HG03175 (cell line): ENCODE data around the gene SRSF2.
"Not testable (repeated sequence)": the region's sequence is repeated elsewhere in the genome, so short reads cannot be mapped to it uniquely, and the experiment has no call there.

Experiments
- ATAC-seq: cut with Tn5 transposase; IDR thresholded peaks from one replicate; pipeline ENCODE4 v1.9.1; 2021; ENCODE audit warnings: mild to moderate bottlenecking, moderate library complexity; ENCODE audit not compliant: unreplicated experiment

Gene SRSF2

DNA sequence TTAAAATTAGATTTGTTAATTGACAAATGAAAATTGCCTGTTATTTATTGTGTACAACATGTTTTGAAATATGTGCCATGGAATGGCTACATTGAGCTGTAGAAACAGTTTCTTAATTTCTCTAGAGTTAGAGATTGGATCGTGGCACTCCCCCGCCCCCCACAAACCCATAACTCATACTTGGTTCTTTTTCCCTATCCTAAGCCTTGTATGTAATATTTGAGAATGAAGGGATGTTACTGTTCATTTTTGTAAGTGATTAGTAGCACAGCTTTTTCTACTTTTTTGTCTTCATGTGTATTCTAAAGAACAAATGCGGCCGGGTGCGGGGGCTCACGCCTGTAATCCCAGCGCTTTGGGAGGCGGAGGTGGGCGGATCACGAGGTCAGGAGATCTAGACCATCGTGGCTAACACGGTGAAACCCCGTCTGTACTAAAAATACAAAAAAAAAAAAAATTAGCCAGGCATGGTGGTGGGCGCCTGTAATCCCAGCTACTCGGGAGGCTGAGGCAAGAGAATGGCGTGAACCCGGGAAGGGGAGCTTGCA, 2.5 kb upstream of the SRSF2 start:
- ATAC-seq = not testable (repeated sequence)

DNA sequence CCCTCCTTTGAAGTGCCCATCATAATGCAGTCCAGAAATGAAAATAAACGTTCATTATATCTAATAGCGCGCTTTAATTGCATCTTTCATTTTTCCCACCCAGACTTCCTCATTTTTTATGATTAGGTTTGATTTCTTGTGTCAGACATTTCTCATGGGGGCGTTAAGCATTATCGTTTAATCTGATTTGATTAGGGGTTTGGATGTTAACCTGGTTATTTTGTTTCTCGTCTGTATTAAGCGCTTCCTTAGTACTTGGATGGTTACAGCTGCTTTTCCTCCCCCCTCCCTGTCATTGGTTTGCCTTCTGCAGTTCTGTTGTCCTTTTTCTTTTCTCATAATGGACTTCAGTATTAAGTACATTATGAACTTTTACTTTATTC, 1.3 kb upstream of the SRSF2 start:
- no peak for ATAC-seq

DNA sequence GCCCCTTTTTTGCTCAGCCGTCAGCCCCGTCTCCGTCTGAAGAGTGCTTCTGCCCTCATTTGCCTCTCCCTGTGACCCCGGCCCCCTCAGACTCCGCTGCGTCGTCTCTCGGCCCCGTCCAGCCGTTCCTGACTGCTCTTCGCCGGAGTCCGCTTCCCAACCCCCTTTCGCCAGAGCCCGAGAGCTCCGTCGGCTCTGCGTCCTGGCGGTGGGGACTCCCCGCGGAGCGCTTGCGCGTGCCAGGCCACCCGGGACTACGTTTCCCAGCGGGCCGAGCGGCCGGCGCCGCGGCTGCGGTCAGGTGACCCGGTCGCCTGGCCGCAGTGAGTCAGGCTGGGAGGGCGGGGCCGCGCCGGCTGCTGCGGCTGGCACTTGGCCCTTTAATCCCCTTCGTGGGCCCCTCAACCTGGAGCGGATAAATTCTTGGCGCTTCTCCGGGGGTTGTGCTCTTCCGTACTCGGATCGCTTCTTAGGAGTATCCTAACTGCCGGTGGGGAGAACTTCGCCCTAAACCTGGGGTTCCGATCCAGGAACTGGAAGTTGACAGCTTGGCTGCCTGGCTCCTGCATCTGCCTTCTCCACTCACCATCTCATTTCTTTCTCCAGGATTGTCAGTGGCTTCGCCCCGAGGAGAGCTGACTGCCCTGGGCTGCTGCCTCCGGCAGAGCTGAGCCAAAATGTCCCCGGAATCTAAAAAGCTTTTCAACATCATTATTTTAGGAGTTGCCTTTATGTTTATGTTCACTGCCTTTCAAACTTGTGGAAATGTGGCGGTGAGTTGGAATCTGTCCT, 741 bp upstream of the SRSF2 start, which contains the start of gene MFSD11:
Gene MFSD11, plus strand, starts transcription at position 444 of the 792 bp plus-strand sequence. Its CDS starts 234 bp downstream, at position 678.
- peak; percentile 52 for ATAC-seq

DNA sequence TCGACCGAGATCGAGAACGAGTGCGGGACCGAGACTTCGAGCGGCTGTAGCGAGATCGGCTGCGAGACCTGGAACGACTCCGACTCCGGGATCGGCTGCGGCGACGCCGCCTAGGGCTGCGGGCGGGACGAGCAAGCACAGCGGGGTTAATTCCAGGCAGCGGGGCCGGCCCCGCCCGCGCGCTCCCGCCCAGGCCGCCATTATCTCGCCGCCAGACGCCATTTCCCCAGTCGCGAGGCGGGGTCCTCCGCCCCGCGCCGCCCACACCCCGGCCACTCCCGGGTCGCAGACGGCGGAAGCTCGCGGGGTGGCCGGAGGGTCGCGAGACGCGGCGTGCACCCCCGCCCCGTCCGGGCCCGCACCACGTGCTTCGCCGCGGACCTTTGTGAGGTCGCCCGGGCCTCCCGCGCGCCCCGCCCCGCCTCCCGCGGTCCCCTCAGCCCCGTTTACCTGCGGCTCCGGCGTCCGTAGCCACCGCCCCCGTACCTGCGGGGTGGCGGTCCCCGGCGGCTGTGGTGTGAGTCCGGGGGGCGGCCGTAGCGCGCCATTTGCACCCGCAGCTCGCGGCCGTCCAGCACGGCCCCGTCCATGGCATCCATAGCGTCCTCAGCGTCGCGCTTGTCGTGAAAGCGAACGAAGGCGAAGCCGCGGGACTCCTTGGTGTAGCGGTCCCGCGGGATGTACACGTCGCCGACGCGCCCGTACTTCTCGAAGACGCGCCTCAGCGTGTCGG, 616 bp downstream of the SRSF2 start:
- peak; percentile 14 for ATAC-seq

DNA sequence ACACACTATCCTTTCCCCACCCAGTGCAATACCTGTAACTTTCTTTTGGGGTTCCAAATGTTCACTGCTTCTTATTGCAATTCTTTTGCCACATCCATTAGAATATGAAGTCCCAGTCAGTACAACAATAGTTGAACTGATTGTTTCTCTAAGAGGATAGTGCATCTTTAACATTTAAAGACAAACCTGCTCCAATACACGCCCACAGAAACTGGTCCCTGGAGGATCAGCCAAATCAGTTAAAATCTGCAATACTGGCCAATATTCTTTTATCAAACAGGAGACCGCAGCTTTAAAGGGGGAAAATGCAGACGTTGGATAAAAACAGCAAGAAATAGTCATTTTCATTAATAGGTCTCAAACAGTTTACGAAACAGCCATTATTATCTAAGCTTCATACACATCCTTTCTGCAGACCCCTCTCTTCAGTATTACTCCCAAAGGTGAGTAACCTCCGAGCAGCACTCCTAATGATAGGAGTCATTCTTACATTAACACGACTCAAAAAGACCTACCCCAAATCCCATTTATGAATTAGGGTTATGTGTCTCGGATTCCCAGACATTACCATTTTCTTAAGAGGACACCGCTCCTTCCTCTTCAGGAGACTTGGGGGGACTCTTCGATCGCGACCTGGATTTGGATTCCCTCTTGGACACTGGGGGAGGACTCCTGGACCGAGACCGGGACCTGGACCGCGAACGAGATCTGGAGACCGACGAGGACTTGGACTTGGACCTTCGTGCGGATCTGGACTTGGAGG, 1.4 kb downstream of the SRSF2 start:
- ATAC-seq = no peak

DNA sequence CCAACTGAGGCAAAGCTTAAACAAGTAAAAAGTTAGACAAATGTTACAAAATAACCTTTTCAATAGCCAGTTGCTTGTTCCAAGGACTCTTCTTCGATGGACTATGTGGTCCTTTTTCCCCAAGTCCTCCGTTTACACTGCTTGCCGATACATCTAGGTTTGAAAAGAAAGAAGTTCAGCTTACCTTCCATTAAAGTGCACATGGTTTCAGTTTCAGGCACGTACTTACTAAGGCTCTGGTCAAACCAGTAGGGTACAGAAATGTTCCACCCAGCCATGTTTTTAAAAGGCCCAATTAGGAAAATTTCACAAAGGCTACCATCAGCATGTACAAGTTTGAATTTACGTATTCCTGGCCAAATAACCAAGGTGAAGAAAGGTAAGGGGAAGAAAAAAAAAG, 2.1 kb downstream of the SRSF2 start:
- ATAC-seq = no peak

DNA sequence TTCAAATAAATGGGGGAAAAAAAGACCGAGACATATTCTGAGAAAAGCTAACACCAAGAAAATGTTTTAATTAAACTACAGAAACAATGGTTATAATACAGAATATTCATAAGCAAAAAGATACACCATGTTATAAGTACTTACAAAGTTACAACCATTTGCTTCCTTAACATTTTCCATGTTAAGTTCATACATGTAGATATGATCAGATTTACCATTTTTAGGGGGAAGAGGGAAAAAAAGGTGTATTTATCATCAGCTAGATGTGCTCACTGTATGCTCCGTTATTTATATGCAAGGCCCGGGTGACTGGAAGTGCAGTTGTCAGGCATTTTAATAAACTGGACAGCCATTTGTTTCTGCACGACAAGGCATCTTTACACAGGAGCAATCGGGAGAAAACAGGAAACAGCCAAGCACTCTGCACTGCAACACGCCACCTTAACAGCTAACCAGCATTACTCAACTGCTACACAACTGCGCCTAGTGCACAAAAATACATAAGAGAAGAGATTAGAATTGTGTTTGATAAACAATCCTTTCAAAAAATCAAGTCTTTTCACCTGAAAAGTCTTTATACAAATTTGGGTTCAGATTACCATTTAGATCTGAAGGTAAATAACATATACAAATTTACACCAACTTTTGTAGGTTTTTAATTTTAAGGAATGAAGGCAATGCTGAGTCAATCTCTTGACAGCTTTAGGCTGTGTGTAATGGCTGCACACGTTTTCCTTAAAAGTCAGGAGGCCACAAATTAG, 2.9 kb downstream of the SRSF2 start:
- ATAC-seq = no peak

DNA sequence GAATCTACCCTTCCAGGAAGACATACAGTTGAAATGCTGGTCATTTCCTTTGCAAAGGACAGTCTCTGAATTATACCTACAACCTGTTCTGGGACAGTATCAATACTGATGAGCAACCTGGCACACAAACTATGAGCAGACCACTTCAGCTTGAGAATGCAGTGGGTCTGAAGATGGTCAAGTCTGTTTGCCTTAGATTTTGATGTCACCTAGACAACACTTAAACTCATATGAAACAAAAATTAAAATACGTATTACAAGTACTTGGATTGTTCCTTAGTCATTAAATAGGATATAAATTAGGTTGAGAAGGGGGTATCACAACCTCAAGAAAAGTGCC, 3.5 kb downstream of the SRSF2 start:
- ATAC-seq = no peak

DNA sequence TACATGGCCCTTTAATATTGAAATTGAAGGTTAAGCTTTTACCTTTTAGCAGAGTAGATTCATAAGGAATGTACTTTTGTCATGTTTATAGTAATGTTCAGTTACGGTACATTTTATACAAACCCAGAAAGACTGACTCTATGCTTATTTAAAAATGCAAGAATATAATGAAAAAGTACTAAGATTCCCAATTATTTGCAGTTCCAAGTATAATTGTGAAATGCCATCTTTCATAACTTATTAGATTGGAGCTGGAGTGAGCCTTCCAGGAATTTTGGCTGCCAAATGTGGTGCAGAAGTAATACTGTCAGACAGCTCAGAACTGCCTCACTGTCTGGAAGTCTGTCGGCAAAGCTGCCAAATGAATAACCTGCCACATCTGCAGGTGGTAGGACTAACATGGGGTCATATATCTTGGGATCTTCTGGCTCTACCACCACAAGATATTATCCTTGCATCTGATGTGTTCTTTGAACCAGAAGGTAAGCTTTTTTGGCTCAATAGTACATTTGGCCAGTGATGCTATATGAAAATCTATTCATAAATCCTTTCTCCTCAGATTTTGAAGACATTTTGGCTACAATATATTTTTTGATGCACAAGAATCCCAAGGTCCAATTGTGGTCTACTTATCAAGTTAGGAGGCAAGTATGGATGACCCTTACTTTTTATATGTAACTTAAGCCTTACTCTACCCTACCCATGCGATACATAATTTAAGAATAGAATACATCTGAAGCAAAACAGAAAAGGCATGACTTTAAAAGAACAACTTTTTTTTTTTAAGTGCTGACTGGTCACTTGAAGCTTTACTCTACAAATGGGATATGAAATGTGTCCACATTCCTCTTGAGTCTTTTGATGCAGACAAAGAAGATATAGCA, 4.2 kb downstream of the SRSF2 start:
- ATAC-seq = no peak

DNA sequence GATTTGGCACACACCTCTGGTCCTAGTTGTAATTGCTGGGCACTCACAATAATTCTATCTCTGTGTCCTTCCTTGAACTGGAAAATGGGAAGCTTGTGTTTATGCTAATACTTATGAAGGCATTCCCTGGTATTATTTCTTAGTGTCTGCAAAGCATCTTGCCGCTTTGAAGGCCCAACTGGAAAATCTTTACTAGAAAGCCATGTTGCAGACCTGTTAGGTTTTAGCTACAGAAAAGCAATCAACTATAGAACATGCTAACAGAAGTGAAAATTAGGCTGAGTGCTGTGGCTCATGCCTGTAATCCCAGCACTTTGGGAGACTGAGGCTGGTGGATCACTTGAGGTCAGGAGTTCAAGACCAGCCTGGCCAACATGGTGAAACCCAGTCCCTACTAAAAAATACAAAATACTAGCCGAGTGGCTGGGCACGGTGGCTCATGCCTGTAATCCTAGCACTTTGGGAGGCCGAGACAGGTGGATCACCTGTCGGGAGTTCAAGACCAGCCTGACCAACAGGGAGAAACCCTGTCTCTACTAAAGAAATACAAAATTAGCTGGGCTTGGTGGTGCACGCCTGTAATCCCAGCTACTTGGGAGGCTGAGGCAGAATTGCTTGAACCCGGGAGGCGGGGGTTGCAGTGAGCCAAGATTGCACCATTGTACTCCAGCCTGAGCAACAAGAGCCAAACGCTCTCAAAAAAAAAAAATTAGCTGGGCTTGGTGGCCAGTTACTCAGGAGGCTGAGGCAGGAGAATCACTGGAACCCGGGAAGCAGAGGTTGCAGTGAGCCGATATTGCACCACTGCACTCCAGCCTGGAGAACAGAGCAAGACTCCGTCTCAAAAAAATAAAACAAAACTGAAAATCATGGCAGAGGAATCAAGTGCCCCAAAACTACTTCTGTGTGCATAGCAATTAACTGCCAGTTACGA, 5.1 kb downstream of the SRSF2 start:
- not testable (repeated sequence) for ATAC-seq

DNA sequence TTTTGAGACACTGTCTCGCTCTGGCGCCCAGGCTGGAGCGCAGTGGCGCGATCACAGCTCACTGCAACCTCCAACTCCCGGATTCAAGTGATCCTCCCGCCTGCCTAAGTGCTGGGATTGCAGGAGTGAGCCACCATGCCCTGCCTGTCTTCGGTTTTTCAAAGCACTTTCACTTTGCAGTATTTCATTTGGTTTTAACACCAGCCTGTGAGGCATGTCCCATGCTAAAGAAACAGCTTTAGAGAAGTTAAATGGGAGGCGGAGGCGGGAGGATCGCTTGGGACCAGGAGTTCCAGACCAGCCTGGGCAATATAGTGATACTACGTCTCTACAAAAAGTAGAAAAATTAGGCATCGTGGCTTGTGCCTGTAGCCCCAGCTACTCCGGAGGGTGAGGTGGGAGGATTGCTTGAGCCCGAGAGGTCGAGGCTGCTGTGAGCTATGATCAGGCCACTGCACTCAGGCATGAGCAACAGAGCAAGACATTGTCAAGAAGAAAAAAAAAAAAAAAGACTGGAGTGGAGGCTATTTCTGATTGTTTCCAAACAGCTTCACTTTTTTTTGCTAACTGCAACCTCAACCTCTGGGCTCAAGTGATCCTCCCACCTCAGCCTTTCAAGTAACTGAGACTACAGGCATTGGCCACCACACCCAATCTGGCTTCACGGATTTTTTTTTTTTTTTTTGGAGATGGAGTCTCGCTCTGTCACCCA, 9.2 kb downstream of the SRSF2 start:
- no peak for ATAC-seq

DNA sequence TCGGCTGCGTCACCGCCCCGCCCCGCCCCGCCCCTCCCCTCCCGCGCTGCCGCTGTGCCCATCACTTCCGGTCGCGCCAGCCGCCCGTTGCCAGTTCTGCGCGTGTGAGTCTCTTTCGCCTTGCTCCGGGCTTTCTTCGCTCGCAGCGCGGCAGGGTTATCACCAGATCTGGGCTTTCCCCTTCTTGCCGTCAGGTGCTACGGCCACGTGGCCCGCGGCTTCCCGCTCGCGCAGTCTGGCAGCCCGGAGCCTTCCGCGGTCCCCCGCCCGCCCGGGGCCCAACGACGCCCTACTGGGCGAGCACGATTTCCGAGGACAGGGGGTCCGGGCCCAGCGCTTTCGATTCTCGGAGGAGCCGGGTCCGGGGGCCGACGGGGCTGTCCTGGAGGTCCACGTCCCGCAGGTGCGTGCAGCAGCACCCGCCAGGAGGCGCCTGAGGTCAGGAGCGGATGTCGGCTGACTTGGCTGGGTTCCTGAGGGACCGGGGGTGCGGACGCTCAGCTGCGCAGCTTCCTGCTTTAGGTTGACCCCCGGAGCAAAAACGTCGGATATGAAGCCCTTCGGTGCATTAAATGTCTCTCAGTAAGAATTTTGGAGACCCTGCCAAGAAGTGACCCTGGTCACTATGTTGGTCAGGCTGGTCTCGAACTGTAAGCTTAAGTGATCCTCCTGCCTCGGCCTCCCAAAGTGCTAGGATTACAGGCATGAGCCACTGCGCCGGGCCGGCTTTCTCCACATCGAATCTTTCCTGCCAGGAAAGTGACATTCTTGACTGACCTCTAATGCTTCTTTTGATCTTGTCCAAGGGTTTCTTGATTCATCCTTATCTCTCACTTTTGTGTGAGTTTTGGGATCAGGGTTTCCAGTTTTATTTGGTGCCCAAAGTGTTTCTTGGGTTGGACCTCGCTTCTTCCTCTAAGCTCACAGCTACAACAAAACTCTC, 10.1 kb downstream of the SRSF2 start, which contains the start of gene METTL23:
Gene METTL23, plus strand, starts transcription at position 64 of the 943 bp plus-strand sequence. CDS start 2,872 bp downstream, outside the sequence.
- ATAC-seq = peak; percentile 42

DNA sequence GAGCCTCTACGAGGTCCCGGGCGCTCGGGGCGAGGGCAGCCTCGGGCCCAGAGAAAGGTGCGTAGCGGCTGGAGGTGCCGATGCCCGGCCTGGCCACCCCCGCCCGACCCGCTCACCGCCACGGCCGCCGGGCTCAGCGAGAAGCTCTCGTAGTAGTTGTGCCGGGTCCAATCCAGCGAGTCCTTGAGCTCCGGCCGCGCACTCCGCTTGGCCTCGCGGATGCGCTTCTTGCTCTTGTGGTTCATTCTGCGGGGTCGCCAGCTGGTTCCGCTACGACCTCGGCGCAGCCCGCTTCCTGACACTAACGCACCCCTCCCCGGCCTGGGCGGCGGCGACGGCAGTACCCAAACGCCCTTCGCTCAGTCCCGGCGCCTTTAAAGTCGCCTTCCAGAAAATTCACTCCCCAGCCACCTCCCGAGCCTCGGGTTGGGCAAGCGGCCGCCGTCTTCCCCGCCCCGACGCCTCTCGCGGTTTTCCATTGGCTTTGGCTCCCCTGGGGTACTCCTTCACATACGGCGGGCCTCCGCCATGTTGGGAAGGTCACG, 10.8 kb downstream of the SRSF2 start, which contains the start of gene JMJD6:
Gene JMJD6, minus strand, starts transcription at position 376 of the 545 bp plus-strand sequence. Its CDS starts 131 bp downstream, at position 245.
- peak; percentile 78 for ATAC-seq

DNA sequence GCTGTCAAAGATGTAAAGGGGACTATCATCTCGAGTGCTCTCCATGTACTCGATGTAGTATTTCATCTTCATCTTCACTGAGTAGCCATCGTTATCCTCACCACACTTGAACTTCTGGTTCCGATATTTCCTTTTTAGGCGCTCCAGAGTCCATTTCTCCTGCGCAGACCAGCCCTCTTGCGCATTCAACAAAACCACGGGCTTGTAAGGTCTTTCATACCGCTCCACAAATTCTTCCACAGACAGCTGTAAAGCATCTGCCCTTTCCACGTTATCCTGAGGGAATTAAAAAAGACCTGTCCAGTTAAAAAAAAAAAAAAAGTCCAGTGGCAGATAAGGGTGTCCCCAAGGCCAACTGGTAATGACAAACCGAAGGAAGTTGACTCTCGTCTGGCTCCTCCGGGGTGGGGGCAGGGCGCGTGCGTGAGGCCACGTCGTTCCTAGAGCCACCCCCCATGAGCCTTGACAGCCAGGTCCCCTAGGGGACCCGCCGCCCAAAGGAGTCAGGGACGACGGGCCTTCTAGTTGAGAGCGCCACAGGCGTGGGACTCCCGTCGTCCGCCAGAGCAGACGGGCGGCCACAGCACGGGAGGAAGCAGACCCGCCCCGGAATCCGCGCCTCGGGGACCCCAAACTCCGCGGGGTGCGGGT, 11.4 kb downstream of the SRSF2 start:
- ATAC-seq = peak; percentile 23

DNA sequence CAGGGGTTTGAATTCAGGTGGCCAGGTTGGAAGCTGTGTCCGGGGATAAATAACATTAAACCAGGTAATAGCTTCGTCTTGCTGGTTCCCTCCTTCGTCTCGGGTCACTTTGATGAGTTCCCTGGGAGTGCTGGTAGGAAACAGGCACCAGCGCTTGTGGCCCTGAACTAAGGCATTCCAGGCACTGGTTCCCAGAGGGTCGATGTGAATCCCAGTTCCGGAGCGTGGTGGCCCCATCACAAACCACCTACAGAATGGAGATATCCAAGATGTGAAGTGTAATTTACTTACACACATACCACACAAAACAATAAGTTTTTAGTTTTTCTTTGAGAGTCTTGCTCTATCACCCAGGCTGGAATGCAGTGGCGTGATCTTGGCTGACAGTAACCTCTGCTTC, 13.3 kb downstream of the SRSF2 start:
- ATAC-seq = no peak

DNA sequence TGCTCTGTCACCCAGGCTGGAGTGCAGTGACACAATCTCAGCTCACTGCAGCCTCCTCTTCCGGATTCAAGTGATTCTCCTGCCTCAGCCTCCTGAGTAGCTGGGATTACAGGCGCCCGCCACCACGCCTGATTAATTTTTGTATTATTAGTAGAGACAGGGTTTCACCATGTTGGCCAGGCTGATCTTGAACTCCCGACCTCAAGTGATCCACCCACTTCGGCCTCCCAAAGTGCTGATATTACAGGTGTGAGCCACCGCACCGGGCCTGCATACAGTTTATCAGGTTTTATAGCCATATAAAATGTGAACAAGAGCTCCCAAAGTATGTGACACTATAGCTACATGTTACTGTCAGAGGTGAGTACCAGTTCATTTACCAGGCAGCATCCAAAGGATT, 14.2 kb downstream of the SRSF2 start:
- not testable (repeated sequence) for ATAC-seq
